HEK293 (cell line): ENCODE data around the gene GUCA2B.

ENCODE experiments used
- BCL11B ChIP-seq: fragments of 450-650 bp; formaldehyde crosslinking; IDR thresholded peaks from 2 replicates; pipeline ENCODE4 v1.5.1; 2016; ENCODE audit warnings: low read depth, missing biosample characterization, missing genetic modification characterization
- FEZF1 ChIP-seq: fragments of 450-650 bp; formaldehyde crosslinking; IDR thresholded peaks from 2 replicates; pipeline ENCODE4 v1.5.1; 2016; ENCODE audit warnings: missing biosample characterization, missing genetic modification characterization
- GFI1B ChIP-seq: fragments of 450-650 bp; formaldehyde crosslinking; IDR thresholded peaks from 2 replicates; pipeline ENCODE4 v1.5.1; 2016; ENCODE audit warnings: missing biosample characterization, missing genetic modification characterization
- IKZF3 ChIP-seq: fragments of 450-650 bp; IDR thresholded peaks from 2 replicates; pipeline ENCODE4 v1.5.0; 2018; ENCODE audit warnings: missing biosample characterization, mild to moderate bottlenecking, missing genetic modification characterization, moderate library complexity
- KLF16 ChIP-seq: fragments of 450-650 bp; formaldehyde crosslinking; IDR thresholded peaks from 2 replicates; pipeline ENCODE4 v1.5.1; 2017; ENCODE audit warnings: missing biosample characterization, missing genetic modification characterization
- OSR2 ChIP-seq: fragments of 450-650 bp; formaldehyde crosslinking; IDR thresholded peaks from 2 replicates; pipeline ENCODE4 v1.5.1; 2016; ENCODE audit warnings: missing biosample characterization, missing genetic modification characterization
- OVOL3 ChIP-seq: fragments of 450-650 bp; formaldehyde crosslinking; IDR thresholded peaks from 2 replicates; pipeline ENCODE4 v1.5.1; 2016; ENCODE audit warnings: missing biosample characterization, missing genetic modification characterization
- ZBTB21 ChIP-seq: fragments of 450-650 bp; formaldehyde crosslinking; IDR thresholded peaks from 2 replicates; pipeline ENCODE4 v1.5.1; 2017; ENCODE audit warnings: missing biosample characterization, missing genetic modification characterization
- ZNF112 ChIP-seq: fragments of 450-650 bp; formaldehyde crosslinking; IDR thresholded peaks from 2 replicates; pipeline ENCODE4 v1.5.0; 2017; ENCODE audit warnings: missing biosample characterization, missing genetic modification characterization
- ZNF146 ChIP-seq: fragments of 450-650 bp; formaldehyde crosslinking; IDR thresholded peaks from 2 replicates; pipeline ENCODE4 v1.5.1; 2016; ENCODE audit warnings: missing biosample characterization, missing genetic modification characterization
- ZNF19 ChIP-seq: fragments of 450-650 bp; formaldehyde crosslinking; IDR thresholded peaks from 2 replicates; pipeline ENCODE4; 2016; ENCODE audit warnings: missing biosample characterization, missing genetic modification characterization, low read depth
- ZNF239 ChIP-seq: fragments of 450-650 bp; formaldehyde crosslinking; IDR thresholded peaks from 2 replicates; pipeline ENCODE4 v1.5.1; 2016; ENCODE audit warnings: missing biosample characterization, missing genetic modification characterization
- ZNF280C ChIP-seq: fragments of 450-650 bp; formaldehyde crosslinking; IDR thresholded peaks from 2 replicates; pipeline ENCODE4 v1.5.1; 2016; ENCODE audit warnings: missing biosample characterization, missing genetic modification characterization
- ZNF311 ChIP-seq: fragments of 450-650 bp; formaldehyde crosslinking; IDR thresholded peaks from 2 replicates; pipeline ENCODE4 v1.5.1; 2017; ENCODE audit warnings: missing biosample characterization, missing genetic modification characterization, borderline replicate concordance
- ZNF341 ChIP-seq: fragments of 450-650 bp; formaldehyde crosslinking; IDR thresholded peaks from 2 replicates; pipeline ENCODE4; 2016; ENCODE audit warnings: low read depth, missing biosample characterization, missing genetic modification characterization
- ZNF37A ChIP-seq: fragments of 450-650 bp; IDR thresholded peaks from 2 replicates; pipeline ENCODE4 v1.5.1; 2018; ENCODE audit warnings: missing biosample characterization, missing genetic modification characterization
- ZNF501 ChIP-seq: fragments of 450-650 bp; formaldehyde crosslinking; IDR thresholded peaks from 2 replicates; pipeline ENCODE4 v1.5.1; 2016; ENCODE audit warnings: missing biosample characterization, missing genetic modification characterization
- ZNF510 ChIP-seq: fragments of 450-650 bp; formaldehyde crosslinking; IDR thresholded peaks from 2 replicates; pipeline ENCODE4 v1.5.1; 2018; ENCODE audit warnings: mild to moderate bottlenecking, missing genetic modification characterization, missing biosample characterization; ENCODE audit not compliant: insufficient replicate concordance
- ZNF549 ChIP-seq: fragments of 450-650 bp; IDR thresholded peaks from 2 replicates; pipeline ENCODE4 v1.5.1; 2018; ENCODE audit warnings: missing biosample characterization, missing genetic modification characterization, mild to moderate bottlenecking, inconsistent platforms, moderate library complexity
- ZNF585B ChIP-seq: fragments of 450-650 bp; formaldehyde crosslinking; IDR thresholded peaks from 2 replicates; pipeline ENCODE4 v1.5.1; 2016; ENCODE audit warnings: missing biosample characterization, missing genetic modification characterization
- ZNF596 ChIP-seq: fragments of 450-650 bp; IDR thresholded peaks from 2 replicates; pipeline ENCODE4 v1.5.0; 2018; ENCODE audit warnings: missing biosample characterization, mild to moderate bottlenecking, missing genetic modification characterization, moderate library complexity
- ZNF624 ChIP-seq: fragments of 450-650 bp; formaldehyde crosslinking; IDR thresholded peaks from 2 replicates; pipeline ENCODE4 v1.5.1; 2017; ENCODE audit warnings: missing biosample characterization, missing genetic modification characterization
- ZNF639 ChIP-seq: fragments of 450-650 bp; formaldehyde crosslinking; IDR thresholded peaks from 2 replicates; pipeline ENCODE4 v1.5.1; 2016; ENCODE audit warnings: missing biosample characterization, missing genetic modification characterization
- ZNF670 ChIP-seq: fragments of 450-650 bp; formaldehyde crosslinking; IDR thresholded peaks from 2 replicates; pipeline ENCODE4 v1.5.1; 2016; ENCODE audit warnings: missing biosample characterization, missing genetic modification characterization, low read depth
- ZNF76 ChIP-seq: fragments of 450-650 bp; formaldehyde crosslinking; IDR thresholded peaks from 2 replicates; pipeline ENCODE4; 2016; ENCODE audit warnings: low read depth, missing biosample characterization, missing genetic modification characterization, borderline replicate concordance
- ZNF776 ChIP-seq: fragments of 450-650 bp; formaldehyde crosslinking; IDR thresholded peaks from 2 replicates; pipeline ENCODE4 v1.5.0; 2017; ENCODE audit warnings: missing biosample characterization, missing genetic modification characterization, borderline replicate concordance
- ZNF785 ChIP-seq: fragments of 450-650 bp; formaldehyde crosslinking; IDR thresholded peaks from 2 replicates; pipeline ENCODE4 v1.5.1; 2016; ENCODE audit warnings: missing biosample characterization, missing genetic modification characterization
- ZNF792 ChIP-seq: fragments of 450-650 bp; formaldehyde crosslinking; IDR thresholded peaks from 2 replicates; pipeline ENCODE4 v1.5.1; 2016; ENCODE audit warnings: missing biosample characterization, missing genetic modification characterization
- TF ChIP-seq, protein P1 (sequence below): fragments of 450-650 bp; formaldehyde crosslinking; IDR thresholded peaks from 2 replicates; pipeline ENCODE4 v1.5.1; 2017; ENCODE audit warnings: missing biosample characterization, missing genetic modification characterization
- TF ChIP-seq, protein P2 (sequence below): fragments of 450-650 bp; formaldehyde crosslinking; IDR thresholded peaks from 2 replicates; pipeline ENCODE4 v1.5.1; 2016; ENCODE audit warnings: missing biosample characterization, missing genetic modification characterization
- TF ChIP-seq, protein P3 (sequence below): fragments of 450-650 bp; formaldehyde crosslinking; conservative IDR thresholded peaks from 2 replicates; pipeline ENCODE4 v1.5.1; 2016; ENCODE audit warnings: low read depth, missing biosample characterization, missing genetic modification characterization

Gene GUCA2B

GRCh38 chr1:42177541-42177981, 24.4 kb downstream of the GUCA2B start (continued):
- TF ChIP-seq, protein P1, sequence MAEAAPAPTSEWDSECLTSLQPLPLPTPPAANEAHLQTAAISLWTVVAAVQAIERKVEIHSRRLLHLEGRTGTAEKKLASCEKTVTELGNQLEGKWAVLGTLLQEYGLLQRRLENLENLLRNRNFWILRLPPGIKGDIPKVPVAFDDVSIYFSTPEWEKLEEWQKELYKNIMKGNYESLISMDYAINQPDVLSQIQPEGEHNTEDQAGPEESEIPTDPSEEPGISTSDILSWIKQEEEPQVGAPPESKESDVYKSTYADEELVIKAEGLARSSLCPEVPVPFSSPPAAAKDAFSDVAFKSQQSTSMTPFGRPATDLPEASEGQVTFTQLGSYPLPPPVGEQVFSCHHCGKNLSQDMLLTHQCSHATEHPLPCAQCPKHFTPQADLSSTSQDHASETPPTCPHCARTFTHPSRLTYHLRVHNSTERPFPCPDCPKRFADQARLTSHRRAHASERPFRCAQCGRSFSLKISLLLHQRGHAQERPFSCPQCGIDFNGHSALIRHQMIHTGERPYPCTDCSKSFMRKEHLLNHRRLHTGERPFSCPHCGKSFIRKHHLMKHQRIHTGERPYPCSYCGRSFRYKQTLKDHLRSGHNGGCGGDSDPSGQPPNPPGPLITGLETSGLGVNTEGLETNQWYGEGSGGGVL (tag by site-specific recombination) = peak; percentile 91
- TF ChIP-seq ZNF670 (tag by site-specific recombination) (no peak), ZNF146 (no peak), IKZF3 (tag by site-specific recombination) (0 out of 2 replicates have a peak, but pooled peaks have one; percentile 15), ZNF19 (tag by site-specific recombination) (0 out of 2 replicates have a peak, but pooled peaks have one; percentile 48), ZNF585B (tag by site-specific recombination) (no peak), ZNF639 (peak; percentile 76; the same call in 1 of the 2 replicates), ZBTB21 (tag by site-specific recombination) (no peak), ZNF341 (tag by site-specific recombination) (peak; percentile 18; the same call in 1 of the 2 replicates), ZNF501 (tag by site-specific recombination) (no peak), ZNF549 (tag by site-specific recombination) (no peak), ZNF596 (tag by site-specific recombination) (no peak), ZNF76 (tag by site-specific recombination) (no peak), ZNF624 (no peak), ZNF776 (no peak), GFI1B (tag by site-specific recombination) (peak; percentile 55; the same call in 1 of the 2 replicates), ZNF239 (0 out of 2 replicates have a peak, but pooled peaks have one; percentile 28), ZNF785 (tag by site-specific recombination) (no peak), ZNF311 (no peak), FEZF1 (peak; percentile 92), OSR2 (tag by site-specific recombination) (peak; percentile 77), OVOL3 (tag by site-specific recombination) (peak; percentile 46; the same call in 1 of the 2 replicates), KLF16 (peak; percentile 42; the same call in 1 of the 2 replicates), ZNF112 (tag by site-specific recombination) (0 out of 2 replicates have a peak, but pooled peaks have one; percentile 35), BCL11B (tag by site-specific recombination) (peak; percentile 83; the same call in 1 of the 2 replicates), ZNF510 (tag by site-specific recombination) (no peak), ZNF280C (tag by site-specific recombination) (no peak), ZNF792 (0 out of 2 replicates have a peak, but pooled peaks have one; percentile 41), ZNF37A (no peak)
- TF ChIP-seq, protein P2, sequence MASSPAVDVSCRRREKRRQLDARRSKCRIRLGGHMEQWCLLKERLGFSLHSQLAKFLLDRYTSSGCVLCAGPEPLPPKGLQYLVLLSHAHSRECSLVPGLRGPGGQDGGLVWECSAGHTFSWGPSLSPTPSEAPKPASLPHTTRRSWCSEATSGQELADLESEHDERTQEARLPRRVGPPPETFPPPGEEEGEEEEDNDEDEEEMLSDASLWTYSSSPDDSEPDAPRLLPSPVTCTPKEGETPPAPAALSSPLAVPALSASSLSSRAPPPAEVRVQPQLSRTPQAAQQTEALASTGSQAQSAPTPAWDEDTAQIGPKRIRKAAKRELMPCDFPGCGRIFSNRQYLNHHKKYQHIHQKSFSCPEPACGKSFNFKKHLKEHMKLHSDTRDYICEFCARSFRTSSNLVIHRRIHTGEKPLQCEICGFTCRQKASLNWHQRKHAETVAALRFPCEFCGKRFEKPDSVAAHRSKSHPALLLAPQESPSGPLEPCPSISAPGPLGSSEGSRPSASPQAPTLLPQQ (tag by site-specific recombination) = peak; percentile 38; the same call in 1 of the 2 replicates
- TF ChIP-seq, protein P3, sequence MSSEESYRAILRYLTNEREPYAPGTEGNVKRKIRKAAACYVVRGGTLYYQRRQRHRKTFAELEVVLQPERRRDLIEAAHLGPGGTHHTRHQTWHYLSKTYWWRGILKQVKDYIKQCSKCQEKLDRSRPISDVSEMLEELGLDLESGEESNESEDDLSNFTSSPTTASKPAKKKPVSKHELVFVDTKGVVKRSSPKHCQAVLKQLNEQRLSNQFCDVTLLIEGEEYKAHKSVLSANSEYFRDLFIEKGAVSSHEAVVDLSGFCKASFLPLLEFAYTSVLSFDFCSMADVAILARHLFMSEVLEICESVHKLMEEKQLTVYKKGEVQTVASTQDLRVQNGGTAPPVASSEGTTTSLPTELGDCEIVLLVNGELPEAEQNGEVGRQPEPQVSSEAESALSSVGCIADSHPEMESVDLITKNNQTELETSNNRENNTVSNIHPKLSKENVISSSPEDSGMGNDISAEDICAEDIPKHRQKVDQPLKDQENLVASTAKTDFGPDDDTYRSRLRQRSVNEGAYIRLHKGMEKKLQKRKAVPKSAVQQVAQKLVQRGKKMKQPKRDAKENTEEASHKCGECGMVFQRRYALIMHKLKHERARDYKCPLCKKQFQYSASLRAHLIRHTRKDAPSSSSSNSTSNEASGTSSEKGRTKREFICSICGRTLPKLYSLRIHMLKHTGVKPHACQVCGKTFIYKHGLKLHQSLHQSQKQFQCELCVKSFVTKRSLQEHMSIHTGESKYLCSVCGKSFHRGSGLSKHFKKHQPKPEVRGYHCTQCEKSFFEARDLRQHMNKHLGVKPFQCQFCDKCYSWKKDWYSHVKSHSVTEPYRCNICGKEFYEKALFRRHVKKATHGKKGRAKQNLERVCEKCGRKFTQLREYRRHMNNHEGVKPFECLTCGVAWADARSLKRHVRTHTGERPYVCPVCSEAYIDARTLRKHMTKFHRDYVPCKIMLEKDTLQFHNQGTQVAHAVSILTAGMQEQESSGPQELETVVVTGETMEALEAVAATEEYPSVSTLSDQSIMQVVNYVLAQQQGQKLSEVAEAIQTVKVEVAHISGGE (tag by site-specific recombination) = no peak
